ENCODE data around the gene PDX1. TPM values are rescaled to one million over a fixed set of nuclear protein-coding genes. Genes with fewer than 3 reads are reported as not detected.
A peak's percentile ranks its signal among the peaks of the same experiment; 100 is the strongest.

Gene PDX1
- total RNA-seq, 1 experiment from 2014 or later = not detected

DNA sequence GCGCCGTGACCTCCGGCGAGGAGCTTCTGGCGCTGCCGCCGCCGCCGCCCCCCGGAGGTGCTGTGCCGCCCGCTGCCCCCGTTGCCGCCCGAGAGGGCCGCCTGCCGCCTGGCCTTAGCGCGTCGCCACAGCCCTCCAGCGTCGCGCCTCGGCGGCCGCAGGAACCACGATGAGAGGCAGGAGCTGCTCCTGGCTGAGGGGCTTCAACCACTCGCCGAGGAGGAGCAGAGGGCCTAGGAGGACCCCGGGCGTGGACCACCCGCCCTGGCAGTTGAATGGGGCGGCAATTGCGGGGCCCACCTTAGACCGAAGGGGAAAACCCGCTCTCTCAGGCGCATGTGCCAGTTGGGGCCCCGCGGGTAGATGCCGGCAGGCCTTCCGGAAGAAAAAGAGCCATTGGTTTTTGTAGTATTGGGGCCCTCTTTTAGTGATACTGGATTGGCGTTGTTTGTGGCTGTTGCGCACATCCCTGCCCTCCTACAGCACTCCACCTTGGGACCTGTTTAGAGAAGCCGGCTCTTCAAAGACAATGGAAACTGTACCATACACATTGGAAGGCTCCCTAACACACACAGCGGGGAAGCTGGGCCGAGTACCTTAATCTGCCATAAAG is 4.8 kb downstream of the PDX1 start (continued):
- TF ChIP-seq SMAD4 (CRISPR knock-in tag; IDR thresholded peaks at IDR 0.05) (no peak), SP1 (CRISPR knock-in tag; conservative IDR thresholded peaks at IDR 0.05) (no peak), NFE2L1 (CRISPR knock-in tag; IDR thresholded peaks at IDR 0.05) (no peak)
- TF ChIP-seq, protein P1, sequence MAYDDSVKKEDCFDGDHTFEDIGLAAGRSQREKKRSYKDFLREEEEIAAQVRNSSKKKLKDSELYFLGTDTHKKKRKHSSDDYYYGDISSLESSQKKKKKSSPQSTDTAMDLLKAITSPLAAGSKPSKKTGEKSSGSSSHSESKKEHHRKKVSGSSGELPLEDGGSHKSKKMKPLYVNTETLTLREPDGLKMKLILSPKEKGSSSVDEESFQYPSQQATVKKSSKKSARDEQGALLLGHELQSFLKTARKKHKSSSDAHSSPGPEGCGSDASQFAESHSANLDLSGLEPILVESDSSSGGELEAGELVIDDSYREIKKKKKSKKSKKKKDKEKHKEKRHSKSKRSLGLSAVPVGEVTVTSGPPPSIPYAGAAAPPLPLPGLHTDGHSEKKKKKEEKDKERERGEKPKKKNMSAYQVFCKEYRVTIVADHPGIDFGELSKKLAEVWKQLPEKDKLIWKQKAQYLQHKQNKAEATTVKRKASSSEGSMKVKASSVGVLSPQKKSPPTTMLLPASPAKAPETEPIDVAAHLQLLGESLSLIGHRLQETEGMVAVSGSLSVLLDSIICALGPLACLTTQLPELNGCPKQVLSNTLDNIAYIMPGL (CRISPR knock-in tag; IDR thresholded peaks at IDR 0.05) = no peak

DNA sequence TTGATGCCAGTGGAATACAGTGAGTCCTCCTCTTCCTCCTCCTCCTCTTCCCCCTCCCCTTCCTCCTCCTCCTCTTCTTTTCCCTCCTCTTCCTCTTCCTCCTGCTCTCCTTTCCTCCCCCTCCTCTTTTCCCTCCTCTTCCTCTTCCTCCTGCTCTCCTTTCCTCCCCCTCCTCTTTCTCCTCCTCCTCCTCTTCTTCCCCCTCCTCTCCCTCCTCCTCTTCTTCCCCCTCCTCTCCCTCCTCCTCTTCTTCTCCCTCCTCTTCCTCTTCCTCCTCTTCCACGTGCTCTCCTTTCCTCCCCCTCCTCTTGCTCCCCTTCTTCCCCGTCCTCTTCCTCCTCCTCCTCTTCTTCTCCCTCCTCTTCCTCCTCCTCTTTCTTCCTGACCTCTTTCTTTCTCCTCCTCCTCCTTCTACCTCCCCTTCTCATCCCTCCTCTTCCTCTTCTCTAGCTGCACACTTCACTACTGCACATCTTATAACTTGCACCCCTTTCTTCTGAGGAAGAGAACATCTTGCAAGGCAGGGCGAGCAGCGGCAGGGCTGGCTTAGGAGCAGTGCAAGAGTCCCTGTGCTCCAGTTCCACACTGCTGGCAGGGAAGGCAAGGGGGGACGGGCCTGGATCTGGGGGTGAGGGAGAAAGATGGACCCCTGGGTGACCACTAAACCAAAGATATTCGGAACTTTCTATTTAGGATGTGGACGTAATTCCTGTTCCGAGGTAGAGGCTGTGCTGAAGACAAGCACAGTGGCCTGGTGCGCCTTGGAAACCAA is 5.6 kb downstream of the PDX1 start:
- Mint-ChIP-seq H3K4me1 (peaks cover 61% of the 10 kb centered on the region), H3K27me3 (ENCODE audit: low read depth) (peaks cover 100% of the 10 kb centered on the region), H3K9me3 (no peaks in the 10 kb centered on the region), H3K27ac (no peak overlapping the region), H3K36me3 (peaks cover 6% of the 10 kb centered on the region; the same call in 1 of the 2 replicates), H3K4me3 (no peak overlapping the region)
- POLR2A ChIA-PET = no interaction called here
- CTCF ChIA-PET = interaction anchor here (1.7 kb wide), 1 partner anchor 28 kb away, joined by 26 read pairs; no protein-coding TSS in a partner anchor
- DNase-seq (ENCODE audit: low spot score) = no peak
- no peak for ATAC-seq
- TF ChIP-seq ZNF532 (CRISPR knock-in tag; IDR thresholded peaks at IDR 0.05; ENCODE audit: borderline replicate concordance) (no peak), ZNF263 (CRISPR knock-in tag; IDR thresholded peaks at IDR 0.05; ENCODE audit: low read depth) (peak; percentile 26; the same call in 1 of the 2 replicates), ERG (CRISPR knock-in tag; IDR thresholded peaks at IDR 0.05) (no peak)

DNA sequence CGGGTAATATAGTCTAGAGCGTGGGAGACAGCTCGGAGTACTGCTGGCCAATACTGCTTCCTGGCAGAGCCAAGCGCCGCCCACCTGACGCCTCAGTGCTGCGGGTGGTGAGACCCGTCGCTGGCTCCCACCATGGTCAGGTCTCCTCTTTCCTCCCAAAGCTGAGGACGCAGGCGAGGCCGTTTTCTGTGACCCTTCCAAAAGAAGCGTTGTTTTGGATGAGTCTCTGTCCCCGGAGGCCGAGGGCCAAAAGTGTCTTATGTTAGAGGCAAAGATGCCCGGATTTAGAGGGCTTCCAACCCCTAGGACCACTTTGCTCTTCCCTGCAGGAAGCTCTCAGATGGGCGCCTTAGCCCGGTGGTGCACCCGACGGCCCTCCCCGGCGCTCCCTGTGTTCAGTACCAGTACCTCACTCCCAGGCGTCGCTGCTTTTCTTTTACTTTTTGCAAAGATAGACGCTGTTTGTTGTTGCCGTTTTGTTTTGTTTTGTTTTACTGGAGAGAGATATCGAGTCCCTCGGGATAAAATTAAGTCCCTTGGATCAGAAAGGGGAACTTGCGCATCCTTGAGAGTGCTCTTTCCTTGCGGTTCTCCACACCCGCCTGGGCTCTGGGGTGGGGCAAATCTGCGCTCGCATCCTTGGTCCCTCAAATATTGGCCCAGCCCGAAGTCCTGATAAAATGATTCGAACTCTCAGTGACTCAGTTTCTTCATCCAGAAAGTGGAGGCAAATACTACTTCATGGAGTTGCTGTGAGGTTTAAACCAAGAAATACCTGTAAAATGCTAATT is 7.0 kb downstream of the PDX1 start:
- DNase-seq (ENCODE audit: low spot score) (peak; percentile 47), ATAC-seq (no peak)
- POLR2A ChIA-PET = no interaction called here
- peaks cover 6% of the 10 kb centered on the region; the same call in 1 of the 2 replicates for H3K36me3 Mint-ChIP-seq
- no peaks in the 10 kb centered on the region for H3K9me3 Mint-ChIP-seq
- peaks cover 52% of the 10 kb centered on the region for H3K4me1 Mint-ChIP-seq
- CTCF ChIA-PET = interaction anchor here (0.7 to 4.6 kb wide), 10 partner anchors 27 to 190 kb away, joined by 3 to 39 read pairs (median 4); no protein-coding TSS in a partner anchor
- H3K27me3 Mint-ChIP-seq (ENCODE audit: low read depth) = peaks cover 100% of the 10 kb centered on the region
- H3K4me3 Mint-ChIP-seq = no peak overlapping the region
- no peak overlapping the region for H3K27ac Mint-ChIP-seq
- TF ChIP-seq, protein P2, sequence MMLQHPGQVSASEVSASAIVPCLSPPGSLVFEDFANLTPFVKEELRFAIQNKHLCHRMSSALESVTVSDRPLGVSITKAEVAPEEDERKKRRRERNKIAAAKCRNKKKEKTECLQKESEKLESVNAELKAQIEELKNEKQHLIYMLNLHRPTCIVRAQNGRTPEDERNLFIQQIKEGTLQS (CRISPR knock-in tag; conservative IDR thresholded peaks at IDR 0.05) = no peak
- TF ChIP-seq AR (CRISPR knock-in tag; IDR thresholded peaks at IDR 0.05) = no peak
- no peak for TF ChIP-seq USF1 (CRISPR knock-in tag; IDR thresholded peaks at IDR 0.05)
- no peak for TF ChIP-seq IRF1 (CRISPR knock-in tag; IDR thresholded peaks at IDR 0.05)
- no peak for TF ChIP-seq ZNF425 (CRISPR knock-in tag; conservative IDR thresholded peaks at IDR 0.05)

Measured in WTC11 (cell line).